ENCODE results near the gene MBD5.

GRCh38 chr2:148007219-148007900 lies 13.5 kb upstream of the MBD5 start:
- TF ChIP-seq CTCF (IDR thresholded peaks at IDR 0.05) (no peak), POLR2A (IDR thresholded peaks at IDR 0.05) (no peak)
